ENCODE data around the gene LAMP5. TPM values are rescaled to one million over a fixed set of nuclear protein-coding genes. Genes with fewer than 3 reads are reported as not detected.

The LAMP5 gene
- total and polyA plus RNA-seq, 2 of the 13 experiments (the other 11 are each of a cell fraction or from before 2014, with no cell fraction given) = not detected

- Histone ChIP-seq H3K27me3 (ENCODE audit: control insufficient read depth in 1 of 2, insufficient read depth in 2 of 2, low read length in 2 of 2) (no peaks in the 10 kb centered on the region; a peak in 1 of 5 replicates), H4K20me1 (ENCODE audit: insufficient read depth, low read length) (no peaks in the 10 kb centered on the region), H2AFZ (ENCODE audit: low read length) (no peak overlapping the region), H3K4me2 (ENCODE audit: low read depth, low read length) (no peak overlapping the region), H3K9me3 (ENCODE audit: low read length) (no peaks in the 10 kb centered on the region), H3K9ac (ENCODE audit: insufficient read depth, low read depth, low read length) (no peak overlapping the region), H3K4me3 (replicated peaks in 1 of 3; ENCODE audit: insufficient read depth in 1 of 3, low read depth in 2 of 3, low read length in 3 of 3) (no peak overlapping the region), H3K4me1 (ENCODE audit: insufficient read depth, low read length) (no peaks in the 10 kb centered on the region), H3K79me2 (ENCODE audit: insufficient read depth, low read length) (no peaks in the 10 kb centered on the region), H3K27ac (ENCODE audit: extremely low read length, insufficient read depth, low read length) (no peak overlapping the region), H3K36me3 (replicated peaks in 1 of 2; ENCODE audit: control insufficient read depth in 1 of 2, insufficient read depth in 2 of 2, low read length in 2 of 2) (no peaks in the 10 kb centered on the region)
- in situ Hi-C loops (cut with HindIII; ENCODE audit: extremely low pct_ligation_motif_present, low pct_unique_long_range_greater_than_20kb) = no loop called here
- WGBS (ENCODE audit: low lambda C conversion rate) = 0% methylated on average over 4 of the region's 4 CpGs
- CTCF ChIA-PET (ENCODE audit: low intra/inter-chr PET ratio, low total read pairs) = no interaction called here
- intact Hi-C loops (cut with micrococcal nuclease; ENCODE audit: unreplicated experiment) = no loop called here
- TF ChIP-seq SNAPC5 (CRISPR knock-in tag; IDR thresholded peaks at IDR 0.05; ENCODE audit: borderline replicate concordance) (no peak), ZNF18 (CRISPR knock-in tag; IDR thresholded peaks at IDR 0.05; ENCODE audit: insufficient replicate concordance) (no peak), CSRNP1 (CRISPR knock-in tag; IDR thresholded peaks at IDR 0.05) (no peak), HOMEZ (CRISPR knock-in tag; IDR thresholded peaks at IDR 0.05; ENCODE audit: low read depth) (no peak), GFI1 (CRISPR knock-in tag; IDR thresholded peaks at IDR 0.05; ENCODE audit: borderline replicate concordance) (no peak), ZNF33A (CRISPR knock-in tag; IDR thresholded peaks at IDR 0.05; ENCODE audit: borderline replicate concordance) (no peak), SAFB2 (CRISPR knock-in tag; IDR thresholded peaks at IDR 0.05; ENCODE audit: borderline replicate concordance, low read depth) (no peak)
- no TSS peak for BruUV-seq (replicated peaks)
- no peak for DNase-seq (ENCODE audit: low spot score)
- no peak for ATAC-seq
- no peak for FAIRE-seq
- POLR2A ChIA-PET = no interaction called here
These were observed 38.2 kb upstream of the LAMP5 start for GRCh38 chr20:9476174-9476573.
